Right ventricle myocardium superior (tissue), 1 donor: ENCODE data around the gene TBC1D4. TPM values are rescaled to one million over a fixed set of nuclear protein-coding genes. Genes with fewer than 3 reads are reported as not detected.

Experiments
- ATAC-seq: fragments of 200-7000 bp; cut with Tn5 transposase; one replicate; pipeline ENCODE4 v1.9.1; 2020; ENCODE audit warnings: mild to moderate bottlenecking; ENCODE audit not compliant: poor library complexity
- DNase-seq: peaks from one replicate; pipeline ENCODE4 v3.0.0-alpha.2; 2020
- intact Hi-C: fragments of 100-400 bp; cut with DNase I; formaldehyde crosslinking; loops from one replicate; pipeline ENCODE4 v1.11.2; 2022
- total RNA-seq: library from RNA; stranded (reverse); fragmentation: NEBNext Ultra II Directional; extraction: Animal tissue kit (Norgen Biotek cat#: 25700); gene quantifications from one replicate; pipeline ENCODE4 v1.2.1, GENCODE V29; 2021
- donor health status: DM: no; HTN: yes; CAD: no; lungs with severe emphysema.

Gene TBC1D4
- total RNA-seq, 1 donor from 2014 or later = 107 TPM

- DNase-seq (no peak), ATAC-seq (peak; percentile 32)
- intact Hi-C loops = loop anchor here (5.0 kb wide), 1 partner anchor 109 kb away; the partner anchor contains the start of gene TBC1D4
Observed at GRCh38 chr13:75372923-75373841, 108.8 kb downstream of the TBC1D4 start.

GRCh38 chr13:75372517-75372916, 109.5 kb downstream of the TBC1D4 start:
- intact Hi-C loops = loop anchor here (5.0 kb wide), 1 partner anchor 110 kb away; the partner anchor contains the start of gene TBC1D4
- no peak for DNase-seq
- ATAC-seq = peak; percentile 65

- ATAC-seq (no peak), DNase-seq (no peak)
- intact Hi-C loops = loop anchor here (5.0 kb wide), 1 partner anchor 111 kb away; the partner anchor contains the start of gene TBC1D4
Observed at GRCh38 chr13:75371203-75371602, 110.8 kb downstream of the TBC1D4 start.

- ATAC-seq (no peak), DNase-seq (no peak)
- intact Hi-C loops = loop anchor here (5.0 kb wide), 1 partner anchor 112 kb away; the partner anchor contains the start of gene TBC1D4
Observed at GRCh38 chr13:75370774-75371173, 111.2 kb downstream of the TBC1D4 start.

- ATAC-seq (no peak), DNase-seq (no peak)
- intact Hi-C loops = loop anchor here (5.0 kb wide), 1 partner anchor 112 kb away; the partner anchor contains the start of gene TBC1D4
Observed at GRCh38 chr13:75369981-75370380, 112.0 kb downstream of the TBC1D4 start.

GRCh38 chr13:75368167-75368566, 113.8 kb downstream of the TBC1D4 start:
- DNase-seq = no peak
- intact Hi-C loops = no loop called here
- ATAC-seq = peak; percentile 52

DNA sequence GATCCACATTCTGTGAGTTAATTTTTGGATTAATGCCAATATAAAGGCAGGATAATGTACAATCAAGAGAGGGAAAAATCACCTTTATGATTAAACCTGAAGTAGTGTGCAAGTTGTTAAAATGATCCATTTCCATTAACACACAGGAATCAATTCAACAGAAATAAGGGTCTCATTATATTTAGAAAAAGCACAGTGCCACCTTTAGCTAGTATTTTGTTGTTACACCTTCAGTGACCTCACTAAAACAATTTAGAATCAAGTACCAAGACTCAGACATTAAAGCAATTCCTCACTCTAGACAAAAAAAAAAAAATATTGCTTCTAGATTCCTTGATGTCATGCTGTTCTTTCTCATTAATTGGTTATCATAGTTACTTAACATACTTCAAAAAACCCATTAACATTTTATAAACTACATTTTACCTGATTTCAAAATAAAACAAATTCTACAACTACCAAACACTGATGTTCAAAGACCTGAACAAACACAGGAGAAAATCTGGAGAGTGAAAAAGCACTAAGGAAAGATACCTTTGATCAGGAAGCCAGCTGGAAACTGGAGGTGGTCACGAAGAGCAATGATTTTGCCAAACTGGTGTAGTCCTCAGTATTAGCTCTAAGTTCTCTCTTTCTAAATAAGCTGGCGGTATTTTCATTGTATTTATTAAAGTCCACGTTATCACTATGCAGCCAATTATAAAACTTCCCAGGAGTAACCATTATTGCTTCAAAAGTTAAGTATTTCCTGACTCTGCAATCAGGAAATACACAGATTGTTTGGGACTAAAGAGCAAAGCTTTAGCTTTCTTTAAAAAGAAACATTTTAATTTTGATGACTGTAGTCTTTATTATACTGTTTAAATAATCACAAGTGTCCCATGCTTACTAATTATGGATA, 115.3 kb downstream of the TBC1D4 start:
- ATAC-seq (no peak), DNase-seq (no peak)
- intact Hi-C loops = no loop called here

- intact Hi-C loops = no loop called here
Observed at GRCh38 chr13:75365724-75366173, 116.2 kb downstream of the TBC1D4 start.

GRCh38 chr13:75364131-75364713, 117.7 kb downstream of the TBC1D4 start:
- no peak for ATAC-seq
- DNase-seq = no peak
- intact Hi-C loops = no loop called here

More at GRCh38 chr13:75365724-75366173, 116.2 kb downstream of the TBC1D4 start:
- peak; percentile 44 for ATAC-seq
- no peak for DNase-seq

DNA sequence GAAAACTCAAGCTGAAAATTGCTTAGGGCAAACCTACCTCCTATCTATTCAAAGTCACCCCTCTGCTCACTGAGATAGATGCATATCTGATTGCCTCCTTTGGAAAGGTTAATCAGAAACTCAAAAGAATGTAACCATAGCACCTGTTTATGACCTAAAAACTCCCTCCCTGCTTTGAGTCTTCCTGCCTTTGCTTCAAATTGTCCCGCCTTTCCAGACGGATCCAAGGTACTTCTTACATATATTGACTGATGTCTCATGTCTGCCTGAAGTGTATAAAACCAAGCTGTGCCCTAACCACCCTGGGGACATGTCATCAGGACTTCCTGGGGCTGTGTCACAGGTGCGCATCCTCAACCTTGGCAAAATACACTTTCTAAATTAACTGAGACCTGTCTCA, 118.6 kb downstream of the TBC1D4 start:
- no peak for DNase-seq
- no peak for ATAC-seq
- intact Hi-C loops = no loop called here

DNA sequence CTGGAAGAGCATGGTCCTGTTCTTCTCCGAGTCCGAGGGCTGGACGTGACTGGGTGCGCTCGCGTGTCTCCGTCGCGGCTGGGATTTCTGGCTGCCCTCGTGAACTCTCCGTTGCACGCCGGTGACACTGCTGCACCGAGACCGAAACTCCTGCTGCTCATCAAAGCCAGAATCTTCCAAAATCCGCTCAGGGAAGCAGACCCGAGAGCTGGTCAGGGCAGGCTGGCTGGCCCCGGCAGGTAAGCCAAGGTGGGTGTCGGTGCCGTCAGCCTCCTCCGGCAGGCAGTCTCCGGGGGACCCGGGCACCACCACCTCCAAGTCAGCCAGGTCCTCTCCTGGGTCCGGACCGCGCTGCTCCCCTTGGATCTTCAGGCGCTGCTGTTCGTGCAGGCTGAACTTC, 119.9 kb downstream of the TBC1D4 start:
- DNase-seq (no peak), ATAC-seq (no peak)
- intact Hi-C loops = no loop called here

DNA sequence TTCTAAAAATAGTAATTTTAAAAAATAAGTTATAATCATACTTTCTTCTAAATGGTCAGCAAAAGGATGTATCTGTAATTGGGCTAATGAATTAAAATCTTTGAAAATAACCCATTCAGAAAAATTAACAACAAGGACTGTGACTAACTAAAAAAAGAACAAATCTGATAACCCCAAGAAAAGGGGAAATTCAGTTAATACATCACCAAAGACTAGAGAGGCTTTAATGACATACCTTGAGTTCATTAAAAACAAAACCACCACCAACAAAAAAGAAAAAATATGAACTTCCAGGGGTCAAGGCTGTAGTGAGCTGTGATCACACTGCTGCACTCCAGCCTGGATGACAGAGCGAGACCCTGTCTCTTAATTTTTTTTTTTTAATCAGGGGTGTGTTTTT, 121.8 kb downstream of the TBC1D4 start:
- intact Hi-C loops = no loop called here
- DNase-seq (no peak), ATAC-seq (no peak)

GRCh38 chr13:75359266-75359665, 122.7 kb downstream of the TBC1D4 start:
- DNase-seq = no peak
- ATAC-seq = no peak
- intact Hi-C loops = no loop called here

- intact Hi-C loops = no loop called here
- DNase-seq (no peak), ATAC-seq (peak; percentile 54)
Observed at GRCh38 chr13:75357576-75358289, 124.2 kb downstream of the TBC1D4 start.

DNA sequence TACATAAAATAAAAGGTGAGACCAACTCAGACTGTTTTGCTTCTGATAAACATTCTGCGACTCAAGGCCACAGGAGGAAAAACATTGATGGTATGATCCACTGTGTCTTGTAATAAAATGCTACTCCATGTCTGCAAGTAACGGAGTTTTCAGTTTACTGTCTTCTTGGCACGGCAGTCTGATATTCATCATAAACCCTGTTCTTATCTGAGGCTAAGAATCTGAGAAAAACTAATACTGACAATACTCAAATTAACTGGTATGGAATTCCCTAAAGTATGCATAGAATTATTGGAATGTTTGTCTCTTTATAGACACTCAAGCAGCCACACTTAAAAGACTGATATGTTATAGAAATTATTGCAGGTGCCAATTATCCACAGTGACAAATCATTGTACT, 125.5 kb downstream of the TBC1D4 start:
- ATAC-seq = no peak
- intact Hi-C loops = no loop called here

GRCh38 chr13:75355609-75356008, 126.4 kb downstream of the TBC1D4 start:
- DNase-seq = no peak
- intact Hi-C loops = no loop called here
- ATAC-seq = no peak

More for the DNA sequence above, 125.5 kb downstream of the TBC1D4 start:
- DNase-seq = no peak

GRCh38 chr13:75353781-75354193, 128.2 kb downstream of the TBC1D4 start:
- intact Hi-C loops = no loop called here
- DNase-seq (no peak), ATAC-seq (peak; percentile 73)
